ENCODE results near the gene FAM81B.

FAM81B gene

GRCh38 chr5:95460665-95461064 is 69.5 kb downstream of the FAM81B start:
- no peaks in the 10 kb centered on the region for H3K4me1 ChIP-seq (ENCODE audit: insufficient read depth, insufficient read length)
- no peak overlapping the region for H3K9ac ChIP-seq (ENCODE audit: insufficient read length, low read depth)
- H3K9me3 ChIP-seq (ENCODE audit: insufficient read depth, low read length), result no peaks in the 10 kb centered on the region
- TF ChIP-seq ZNF274 (IDR thresholded peaks at IDR 0.05; ENCODE audit: low read depth, low read length) (no peak), YY1 (IDR thresholded peaks at IDR 0.05; ENCODE audit: insufficient read depth, insufficient read length) (no peak), SUZ12 (IDR thresholded peaks at IDR 0.05; ENCODE audit: extremely low read depth, insufficient read depth, insufficient read length) (no peak)
- no peak for DNase-seq (ENCODE audit: low read depth, low spot score)
- peaks cover 15% of the 10 kb centered on the region for H3K36me3 ChIP-seq (ENCODE audit: insufficient read depth, insufficient read length, low read length)
- H3K4me3 ChIP-seq (ENCODE audit: insufficient read length, low read depth), result no peak overlapping the region
- no peaks in the 10 kb centered on the region for H3K27me3 ChIP-seq (ENCODE audit: insufficient read depth, insufficient read length)

GRCh38 chr5:95471487-95471886 is 80.3 kb downstream of the FAM81B start:
- Histone ChIP-seq H3K27me3 (ENCODE audit: insufficient read depth, insufficient read length) (no peaks in the 10 kb centered on the region), H3K4me3 (ENCODE audit: insufficient read length, low read depth) (no peak overlapping the region), H3K9ac (ENCODE audit: insufficient read length, low read depth) (no peak overlapping the region), H3K36me3 (ENCODE audit: insufficient read depth, insufficient read length, low read length) (peaks cover 40% of the 10 kb centered on the region), H3K9me3 (ENCODE audit: insufficient read depth, low read length) (no peaks in the 10 kb centered on the region), H3K4me1 (ENCODE audit: insufficient read depth, insufficient read length) (no peaks in the 10 kb centered on the region)
- no peak for TF ChIP-seq ZNF274 (IDR thresholded peaks at IDR 0.05; ENCODE audit: low read depth, low read length)
- no peak for TF ChIP-seq SUZ12 (IDR thresholded peaks at IDR 0.05; ENCODE audit: extremely low read depth, insufficient read depth, insufficient read length)
- no peak for TF ChIP-seq YY1 (IDR thresholded peaks at IDR 0.05; ENCODE audit: insufficient read depth, insufficient read length)
- no peak for DNase-seq (ENCODE audit: low read depth, low spot score)

GRCh38 chr5:95471942-95472341 is 80.8 kb downstream of the FAM81B start:
- DNase-seq (ENCODE audit: low read depth, low spot score), result no peak
- peaks cover 36% of the 10 kb centered on the region for H3K36me3 ChIP-seq (ENCODE audit: insufficient read depth, insufficient read length, low read length)
- TF ChIP-seq SUZ12 (IDR thresholded peaks at IDR 0.05; ENCODE audit: extremely low read depth, insufficient read depth, insufficient read length) (no peak), ZNF274 (IDR thresholded peaks at IDR 0.05; ENCODE audit: low read depth, low read length) (no peak), YY1 (IDR thresholded peaks at IDR 0.05; ENCODE audit: insufficient read depth, insufficient read length) (no peak)
- H3K27me3 ChIP-seq (ENCODE audit: insufficient read depth, insufficient read length), result no peaks in the 10 kb centered on the region
- H3K9me3 ChIP-seq (ENCODE audit: insufficient read depth, low read length), result no peaks in the 10 kb centered on the region
- H3K4me1 ChIP-seq (ENCODE audit: insufficient read depth, insufficient read length), result no peaks in the 10 kb centered on the region
- no peak overlapping the region for H3K9ac ChIP-seq (ENCODE audit: insufficient read length, low read depth)
- no peak overlapping the region for H3K4me3 ChIP-seq (ENCODE audit: insufficient read length, low read depth)

- TF ChIP-seq SUZ12 (IDR thresholded peaks at IDR 0.05; ENCODE audit: extremely low read depth, insufficient read depth, insufficient read length), result no peak
- no peak for TF ChIP-seq ZNF274 (IDR thresholded peaks at IDR 0.05; ENCODE audit: low read depth, low read length)
- TF ChIP-seq YY1 (IDR thresholded peaks at IDR 0.05; ENCODE audit: insufficient read depth, insufficient read length), result no peak
- Histone ChIP-seq H3K36me3 (ENCODE audit: insufficient read depth, insufficient read length, low read length) (peaks cover 65% of the 10 kb centered on the region), H3K27me3 (ENCODE audit: insufficient read depth, insufficient read length) (no peaks in the 10 kb centered on the region)
Measured at GRCh38 chr5:95484421-95484820, 93.3 kb downstream of the FAM81B start.

GRCh38 chr5:95486191-95486590 is 95.0 kb downstream of the FAM81B start:
- H3K9me3 ChIP-seq (ENCODE audit: insufficient read depth, low read length), result peaks cover 19% of the 10 kb centered on the region
- H3K4me1 ChIP-seq (ENCODE audit: insufficient read depth, insufficient read length), result peaks cover 7% of the 10 kb centered on the region
- no peaks in the 10 kb centered on the region for H3K27me3 ChIP-seq (ENCODE audit: insufficient read depth, insufficient read length)
- H3K36me3 ChIP-seq (ENCODE audit: insufficient read depth, insufficient read length, low read length), result peaks cover 70% of the 10 kb centered on the region
- H3K9ac ChIP-seq (ENCODE audit: insufficient read length, low read depth), result no peak overlapping the region
- DNase-seq (ENCODE audit: low read depth, low spot score), result peak; percentile 28
- H3K4me3 ChIP-seq (ENCODE audit: insufficient read length, low read depth), result no peak overlapping the region
- TF ChIP-seq YY1 (IDR thresholded peaks at IDR 0.05; ENCODE audit: insufficient read depth, insufficient read length) (no peak), ZNF274 (IDR thresholded peaks at IDR 0.05; ENCODE audit: low read depth, low read length) (no peak), SUZ12 (IDR thresholded peaks at IDR 0.05; ENCODE audit: extremely low read depth, insufficient read depth, insufficient read length) (no peak)

More at GRCh38 chr5:95484421-95484820, 93.3 kb downstream of the FAM81B start:
- H3K9me3 ChIP-seq (ENCODE audit: insufficient read depth, low read length), result peaks cover 21% of the 10 kb centered on the region
- peaks cover 7% of the 10 kb centered on the region for H3K4me1 ChIP-seq (ENCODE audit: insufficient read depth, insufficient read length)
- H3K4me3 ChIP-seq (ENCODE audit: insufficient read length, low read depth), result no peak overlapping the region
- DNase-seq (ENCODE audit: low read depth, low spot score), result no peak
- H3K9ac ChIP-seq (ENCODE audit: insufficient read length, low read depth), result no peak overlapping the region

- no peak for TF ChIP-seq SUZ12 (IDR thresholded peaks at IDR 0.05; ENCODE audit: extremely low read depth, insufficient read depth, insufficient read length)
- no peak for TF ChIP-seq ZNF274 (IDR thresholded peaks at IDR 0.05; ENCODE audit: low read depth, low read length)
- TF ChIP-seq YY1 (IDR thresholded peaks at IDR 0.05; ENCODE audit: insufficient read depth, insufficient read length), result no peak
- Histone ChIP-seq H3K4me3 (ENCODE audit: insufficient read length, low read depth) (no peak overlapping the region), H3K36me3 (ENCODE audit: insufficient read depth, insufficient read length, low read length) (peaks cover 64% of the 10 kb centered on the region), H3K9me3 (ENCODE audit: insufficient read depth, low read length) (peaks cover 14% of the 10 kb centered on the region), H3K4me1 (ENCODE audit: insufficient read depth, insufficient read length) (peaks cover 7% of the 10 kb centered on the region), H3K27me3 (ENCODE audit: insufficient read depth, insufficient read length) (no peaks in the 10 kb centered on the region), H3K9ac (ENCODE audit: insufficient read length, low read depth) (no peak overlapping the region)
- no peak for DNase-seq (ENCODE audit: low read depth, low spot score)
Measured at GRCh38 chr5:95487880-95488279, 96.7 kb downstream of the FAM81B start.

All from NT2/D1 (cell line).